ENCODE results near the gene PGRMC2.
"Not testable (repeated sequence)": the region's sequence is repeated elsewhere in the genome, so short reads cannot be mapped to it uniquely, and the experiment has no call there.

Gene PGRMC2

GRCh38 chr4:128298146-128298758, 10.6 kb upstream of the PGRMC2 start:
- DNase-seq, result no peak

- DNase-seq, result no peak
Measured at GRCh38 chr4:128295255-128295654, 7.6 kb upstream of the PGRMC2 start.

GRCh38 chr4:128294464-128294863, 6.9 kb upstream of the PGRMC2 start:
- DNase-seq, result no peak

GRCh38 chr4:128292349-128292748, 4.7 kb upstream of the PGRMC2 start:
- DNase-seq, result no peak

- no peak for DNase-seq
Measured at GRCh38 chr4:128291096-128291495, 3.5 kb upstream of the PGRMC2 start.

GRCh38 chr4:128290526-128290925, 2.9 kb upstream of the PGRMC2 start:
- no peak for DNase-seq

- DNase-seq, result no peak
Measured at GRCh38 chr4:128289523-128290158, 2.0 kb upstream of the PGRMC2 start.

GRCh38 chr4:128288689-128289106, 1.1 kb upstream of the PGRMC2 start:
- DNase-seq, result no peak

GRCh38 chr4:128287871-128288688, 467 bp upstream of the PGRMC2 start:
- DNase-seq, result peak; percentile 92

GRCh38 chr4:128286474-128287058, 1.0 kb downstream of the PGRMC2 start:
- DNase-seq, result peak; percentile 25

GRCh38 chr4:128285085-128285997, 2.3 kb downstream of the PGRMC2 start:
- peak; percentile 19 for DNase-seq

GRCh38 chr4:128284317-128284716, 3.3 kb downstream of the PGRMC2 start:
- DNase-seq, result no peak

GRCh38 chr4:128283071-128283470, 4.5 kb downstream of the PGRMC2 start:
- no peak for DNase-seq

GRCh38 chr4:128282516-128282915, 5.1 kb downstream of the PGRMC2 start:
- no peak for DNase-seq

- no peak for DNase-seq
Measured at GRCh38 chr4:128281354-128281753, 6.3 kb downstream of the PGRMC2 start.

GRCh38 chr4:128279624-128280225, 7.9 kb downstream of the PGRMC2 start:
- peak; percentile 15 for DNase-seq

GRCh38 chr4:128277856-128278255, 9.8 kb downstream of the PGRMC2 start:
- no peak for DNase-seq

GRCh38 chr4:128275346-128275745, 12.3 kb downstream of the PGRMC2 start:
- DNase-seq, result peak; percentile 62

- DNase-seq, result no peak
Measured at GRCh38 chr4:128271551-128271950, 16.1 kb downstream of the PGRMC2 start.

- DNase-seq, result no peak
Measured at GRCh38 chr4:128268970-128269369, 18.6 kb downstream of the PGRMC2 start.

- no peak for DNase-seq
Measured at GRCh38 chr4:128267745-128268144, 19.9 kb downstream of the PGRMC2 start.

- not testable (repeated sequence) for DNase-seq
Measured at GRCh38 chr4:128267171-128267570, 20.4 kb downstream of the PGRMC2 start.

Measured in HCEC 1CT (cell line).